ENCODE data around the gene ITPKC. TPM values are rescaled to one million over a fixed set of nuclear protein-coding genes. Genes with fewer than 3 reads are reported as not detected.

The ITPKC gene
- polyA plus RNA-seq, 1 of the 3 experiments (the other 2 are of a cell fraction): 6.3 TPM

GRCh38 chr19:40716482-40717324 is at the start of gene ITPKC, which contains the start of gene COQ8B (continued):
- TF ChIP-seq SIN3A (IDR thresholded peaks at IDR 0.05; ENCODE audit: borderline replicate concordance, low read depth, low read length): peak; percentile 61; the same call in 1 of the 2 replicates
- no peak; the same call in 1 of the 2 replicates for TF ChIP-seq RCOR1 (IDR thresholded peaks at IDR 0.05; ENCODE audit: low read length)
- TF ChIP-seq EZH2phosphoT487 (IDR thresholded peaks at IDR 0.05; ENCODE audit: borderline replicate concordance, low read depth): no peak
- TF ChIP-seq RFX5 (IDR thresholded peaks at IDR 0.05; ENCODE audit: low read length): 0 out of 2 replicates have a peak, but pooled peaks have one; percentile 24
- TF ChIP-seq RAD21 (IDR thresholded peaks at IDR 0.05; ENCODE audit: low read length): no peak
- TF ChIP-seq TCF12 (IDR thresholded peaks at IDR 0.05): 0 out of 2 replicates have a peak, but pooled peaks have one; percentile 16
- no peak for TF ChIP-seq SMC3 (IDR thresholded peaks at IDR 0.05; ENCODE audit: low read depth, low read length)
- TF ChIP-seq PBX3 (IDR thresholded peaks at IDR 0.05): peak; percentile 31
- TF ChIP-seq GATA2 (CRISPR knock-in tag; IDR thresholded peaks at IDR 0.05): no peak
- TF ChIP-seq EP300 (IDR thresholded peaks at IDR 0.05; ENCODE audit: borderline replicate concordance in 1 of 2, low read depth in 1 of 2, low read length in 1 of 2): peak in 1 of 2 experiments; percentile 14; a peak in 1 of 4 replicates

- Histone ChIP-seq H3K27me3 (ENCODE audit: insufficient read depth) (no peaks in the 10 kb centered on the region), H3K27ac (ENCODE audit: low read depth in 2 of 2, low read length in 1 of 2) (no peak overlapping the region), H3K4me3 (ENCODE audit: low read depth in 2 of 2, low read length in 1 of 2) (no peak overlapping the region), H3K36me3 (replicated peaks in 1 of 2; ENCODE audit: control insufficient read depth in 1 of 2, insufficient read depth in 2 of 2, low read length in 1 of 2) (peaks cover 18 to 50% of the 10 kb centered on the region in 2 experiments), H2AFZ (ENCODE audit: low read depth) (no peak overlapping the region), H3K4me1 (ENCODE audit: control insufficient read depth in 1 of 2, insufficient read depth in 2 of 2, low read depth in 1 of 2, low read length in 1 of 2) (peaks cover 6 to 10% of the 10 kb centered on the region in 2 experiments; a peak in 3 of 4 replicates), H3K9me2 (no peaks in the 10 kb centered on the region), H3K4me2 (no peak overlapping the region), H3F3A (replicated peaks; ENCODE audit: insufficient read depth) (peaks cover 41% of the 10 kb centered on the region), H3K79me2 (ENCODE audit: insufficient read depth) (no peaks in the 10 kb centered on the region), H4K20me1 (ENCODE audit: insufficient read depth) (no peaks in the 10 kb centered on the region), H3K9me3 (no peaks in the 10 kb centered on the region), H3K9ac (no peak overlapping the region)
- ChIA-PET CTCF (interaction anchor here (1.0 kb wide), 1 partner anchor 33 kb away, joined by 3 read pairs; no protein-coding TSS in a partner anchor), POLR2A (no interaction called here)
- WGBS (ENCODE audit: low lambda C conversion rate): 97% methylated on average over 12 of the region's 14 CpGs
- no peak for TF ChIP-seq USF1 (IDR thresholded peaks at IDR 0.05; ENCODE audit: borderline replicate concordance, low read depth)
- no peak for TF ChIP-seq PBX3 (IDR thresholded peaks at IDR 0.05)
- no peak for TF ChIP-seq MEF2A (IDR thresholded peaks at IDR 0.05; ENCODE audit: borderline replicate concordance, low read depth)
- TF ChIP-seq NFIC (IDR thresholded peaks at IDR 0.05; ENCODE audit: borderline replicate concordance): no peak
- no peak for TF ChIP-seq RAD21 (IDR thresholded peaks at IDR 0.05; ENCODE audit: low read length)
- TF ChIP-seq REST (IDR thresholded peaks at IDR 0.05; ENCODE audit: low read depth, low read length): no peak
- TF ChIP-seq EZH2phosphoT487 (IDR thresholded peaks at IDR 0.05; ENCODE audit: borderline replicate concordance, low read depth): no peak
- no peak for TF ChIP-seq ELF1 (IDR thresholded peaks at IDR 0.05)
- TF ChIP-seq JUND (IDR thresholded peaks at IDR 0.05): no peak
- TF ChIP-seq MXI1 (IDR thresholded peaks at IDR 0.05; ENCODE audit: low read depth, low read length): no peak
- TF ChIP-seq CTCF (IDR thresholded peaks at IDR 0.05): no peak
- no peak for TF ChIP-seq ZBTB33 (IDR thresholded peaks at IDR 0.05; ENCODE audit: borderline replicate concordance, low read depth)
- DNase-seq: no peak
Observed at GRCh38 chr19:40667602-40668001, 49.3 kb upstream of the ITPKC start.

All from SK-N-SH (cell line).